Left renal cortex interstitium (tissue), 4 donors: ENCODE measurements around the gene RNASET2. TPM values are rescaled to one million over a fixed set of nuclear protein-coding genes. Genes with fewer than 3 reads are reported as not detected.

ENCODE experiments used
- DNase-seq, 4 donors: peaks; one replicate each; pipeline ENCODE4 v3.0.0-alpha.2; 2013; ENCODE audit warnings: low read depth in 4 of 4, low spot score in 2 of 4, missing footprints in 1 of 4
- polyA plus RNA-seq, 4 donors: library from polyadenylated mRNA; unstranded; fragments of 120-200 nt; gene quantifications; one replicate each; pipeline ENCODE4 v1.2.1, GENCODE V29; 2013; ENCODE audit not compliant: insufficient read length in 4 of 4

The RNASET2 gene
- polyA plus RNA-seq = 10 to 100 TPM; 48.5 to 64.9 (median 60.4) TPM

GRCh38 chr6:166956444-166957086, at the start of gene RNASET2:
Gene RNASET2, minus strand, starts transcription at chr6:166956550. Its CDS starts 368 bp downstream, at chr6:166956182.
- DNase-seq = peak; percentile 71 to 86 (median 80)

DNA sequence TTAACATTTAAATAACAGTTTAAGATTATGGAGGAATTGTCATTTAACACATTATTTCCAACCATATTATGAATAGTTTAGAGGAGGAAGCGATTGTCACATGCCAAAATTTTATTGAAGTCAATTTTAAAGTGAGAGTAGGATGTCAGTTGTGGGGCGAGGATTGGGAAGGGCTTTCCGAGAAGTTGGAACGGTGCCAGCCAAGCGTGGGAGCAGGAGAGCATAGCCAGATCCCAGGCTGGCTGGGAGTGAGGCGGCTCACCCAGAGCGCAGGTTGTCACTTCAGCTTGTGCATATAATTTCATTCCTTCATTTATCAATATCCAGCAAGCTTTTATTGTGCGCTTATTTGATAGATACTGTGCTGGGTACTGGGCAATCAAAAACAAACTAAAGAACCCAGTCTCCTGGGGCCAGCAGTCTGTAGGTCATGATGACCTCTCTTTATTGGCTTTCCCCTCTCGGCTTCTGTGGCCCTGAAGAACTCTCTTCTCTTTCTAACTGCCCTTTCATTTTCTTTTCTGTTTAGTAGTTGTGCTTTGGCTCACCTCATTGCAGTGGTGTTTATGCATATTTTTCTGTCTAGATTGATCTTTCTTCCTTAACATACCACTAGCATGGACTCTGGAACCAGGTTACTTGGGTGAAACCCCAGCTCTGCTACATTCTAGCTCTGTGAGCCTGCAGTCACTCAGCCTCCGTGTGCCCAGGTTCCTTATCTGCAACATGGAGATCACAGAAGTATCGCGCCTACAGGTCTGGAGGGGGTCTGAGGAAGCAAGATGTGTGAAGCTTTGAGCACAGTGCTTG, 49.2 kb upstream of the RNASET2 start:
- no peak for DNase-seq

DNA sequence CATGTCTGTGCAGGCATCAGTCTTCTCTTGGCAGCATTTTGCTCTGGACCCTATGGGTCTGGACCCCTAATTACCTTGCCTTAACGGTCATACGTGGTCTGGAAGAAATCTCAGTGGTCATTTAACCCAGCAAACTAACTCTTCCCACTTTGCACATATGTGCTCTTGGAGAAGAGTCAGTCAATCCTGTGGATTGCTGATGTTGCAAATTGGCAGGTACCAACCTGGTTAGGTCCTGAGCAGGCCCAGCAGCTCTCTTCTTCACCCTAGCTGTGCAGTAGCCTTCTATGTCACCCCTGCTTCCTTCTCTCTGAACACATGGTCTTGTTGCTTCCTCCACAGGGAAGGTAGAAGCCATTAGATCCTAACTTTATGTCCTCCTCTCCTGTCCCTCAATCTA, 44.4 kb upstream of the RNASET2 start:
- no peak for DNase-seq

DNA sequence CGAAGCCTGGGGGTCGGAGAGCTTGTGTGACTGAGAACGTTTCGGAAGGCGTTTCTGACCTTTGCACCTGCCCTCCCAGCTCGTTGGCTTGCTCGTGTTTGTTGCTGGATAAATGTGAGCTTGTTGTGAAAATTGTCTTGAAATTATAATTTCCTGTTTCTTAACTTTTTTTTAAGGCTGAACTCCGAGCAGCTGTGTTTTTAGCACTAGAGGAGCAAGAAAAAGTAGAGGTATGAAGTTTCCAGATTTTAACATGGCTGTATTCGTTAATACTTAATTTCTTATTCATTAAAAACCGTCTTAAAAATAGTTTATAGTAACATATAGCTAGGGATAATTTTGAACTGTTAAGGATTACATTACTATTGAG, 43.5 kb upstream of the RNASET2 start:
- no peak for DNase-seq

DNA sequence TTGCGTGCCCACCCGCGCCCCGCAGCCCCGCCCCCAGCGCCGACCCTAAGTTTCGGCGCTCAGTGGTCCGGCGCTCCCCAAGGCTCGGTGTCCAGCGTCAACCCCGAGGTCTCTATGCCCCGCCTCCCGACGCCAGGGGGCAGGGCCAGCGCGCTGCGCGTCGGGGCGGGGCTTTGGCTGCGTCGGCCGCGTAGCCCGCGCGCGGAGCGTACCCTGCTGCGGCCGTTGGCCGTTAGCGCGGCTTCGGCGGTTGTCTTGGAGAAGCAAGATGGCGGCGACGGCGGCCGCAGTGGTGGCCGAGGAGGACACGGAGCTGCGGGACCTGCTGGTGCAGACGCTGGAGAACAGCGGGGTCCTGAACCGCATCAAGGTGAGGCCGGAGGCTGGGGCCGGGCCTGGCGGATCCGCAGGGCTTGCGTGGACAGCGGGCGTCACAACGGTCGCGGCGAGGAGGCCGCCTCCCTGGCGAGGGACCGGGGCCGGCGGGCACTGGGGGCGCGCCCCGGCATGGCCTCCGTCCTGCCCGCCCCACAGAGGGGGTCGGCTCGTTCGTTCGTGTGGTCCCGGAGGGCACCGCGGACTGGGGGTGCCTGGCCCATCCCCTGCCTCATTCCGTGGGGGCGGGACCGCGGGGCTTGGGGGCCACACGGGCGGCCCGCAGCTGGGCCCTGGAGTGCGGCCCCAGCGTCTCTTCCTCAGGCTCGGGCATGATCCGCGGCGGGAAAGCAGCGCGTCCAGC, 43.0 kb upstream of the RNASET2 start, which contains the start of gene CEP43:
CEP43 (plus strand) TSS at position 253 of the 739 bp plus-strand sequence; CDS start at position 269, 16 bp downstream.
- peak; percentile 87 to 93 (median 91) for DNase-seq

DNA sequence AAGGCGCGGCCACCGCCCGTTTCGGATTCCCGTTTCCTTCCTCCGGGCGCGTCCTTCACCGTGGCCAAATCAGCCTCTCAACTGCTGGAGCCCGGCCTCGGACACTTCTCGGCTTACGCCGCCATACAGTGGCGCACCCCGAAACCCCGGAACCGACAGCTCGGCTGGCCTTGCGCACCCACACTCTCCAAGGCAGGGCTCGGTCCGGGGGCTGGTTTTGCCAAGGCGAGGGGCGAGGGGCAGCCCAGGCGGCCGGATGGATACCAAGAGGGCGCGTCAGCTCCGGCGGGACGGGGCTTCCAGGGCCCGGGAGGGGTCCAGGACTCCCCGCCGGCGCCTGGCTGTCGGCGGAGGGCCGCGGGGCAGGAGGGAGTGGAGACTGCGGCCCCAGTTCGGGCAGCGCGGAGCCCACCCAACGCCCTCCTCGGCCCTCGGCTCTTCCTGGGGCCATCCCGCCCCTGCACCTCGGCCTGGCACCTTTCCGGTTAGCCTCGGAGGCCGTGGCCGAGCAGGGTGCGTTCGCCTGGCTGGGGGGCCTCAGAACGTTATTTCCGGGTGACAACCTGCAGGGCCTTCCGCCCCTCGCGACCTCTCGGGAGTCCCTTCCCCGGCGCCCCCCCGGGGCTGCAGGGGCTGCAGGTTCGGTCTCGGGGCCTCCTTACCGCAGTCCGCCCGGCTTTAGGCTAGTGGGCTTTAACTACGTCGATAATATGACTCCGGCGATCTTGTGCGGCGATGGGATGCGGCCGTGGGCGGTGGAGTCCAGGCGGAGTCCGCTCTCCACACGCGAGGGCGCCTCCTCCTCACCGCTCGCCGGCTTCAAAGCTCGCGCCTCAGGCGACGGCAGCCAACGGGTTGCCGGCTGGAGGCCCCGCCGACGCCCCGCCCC, 42.1 kb upstream of the RNASET2 start:
- DNase-seq = no peak

DNA sequence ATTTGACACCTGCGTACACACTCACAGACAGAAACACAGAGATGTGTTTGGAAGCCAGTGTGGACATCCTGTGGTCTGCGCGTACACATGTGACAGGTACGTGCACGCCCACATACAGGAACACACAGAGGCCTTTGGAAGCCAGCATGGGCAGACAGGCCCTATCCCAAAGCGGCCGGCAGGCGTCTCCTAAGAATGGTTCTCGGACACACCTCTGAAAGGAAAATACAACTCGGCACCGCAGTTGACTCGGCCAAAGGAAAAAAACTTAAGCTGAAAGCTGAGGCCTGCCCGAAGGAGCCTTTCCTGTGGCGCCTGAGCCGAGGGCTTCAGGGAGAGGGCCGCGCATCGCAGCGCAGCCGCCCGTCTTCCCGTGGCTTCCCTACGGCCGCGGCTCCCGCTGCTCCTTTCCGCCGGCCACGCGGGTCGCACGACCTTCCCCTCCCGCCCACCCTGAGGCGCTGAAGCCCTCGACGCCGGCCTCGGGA, 41.5 kb upstream of the RNASET2 start:
- DNase-seq = peak in 1 of 4 donors; percentile 46

DNA sequence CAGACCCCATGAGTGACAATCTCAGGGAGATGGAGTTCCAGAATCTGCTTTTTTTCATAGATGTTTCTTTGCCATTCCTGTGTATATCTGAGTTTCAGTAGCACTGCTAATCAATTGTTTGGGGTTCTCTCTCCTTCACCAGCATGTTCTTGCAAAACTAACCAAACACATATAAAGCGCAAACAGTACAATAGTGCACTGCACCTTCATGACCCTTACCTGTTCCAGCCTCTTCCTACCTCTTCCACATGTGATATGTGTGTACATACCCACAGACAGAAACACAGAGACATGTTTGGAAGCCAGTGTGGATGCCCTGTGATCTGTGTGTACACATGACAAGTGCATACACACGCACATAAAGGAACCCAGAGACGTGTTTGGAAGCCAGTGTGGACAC, 41.0 kb upstream of the RNASET2 start:
- DNase-seq = no peak

GRCh38 chr6:166996406-166996805, 40.1 kb upstream of the RNASET2 start:
- no peak for DNase-seq

DNA sequence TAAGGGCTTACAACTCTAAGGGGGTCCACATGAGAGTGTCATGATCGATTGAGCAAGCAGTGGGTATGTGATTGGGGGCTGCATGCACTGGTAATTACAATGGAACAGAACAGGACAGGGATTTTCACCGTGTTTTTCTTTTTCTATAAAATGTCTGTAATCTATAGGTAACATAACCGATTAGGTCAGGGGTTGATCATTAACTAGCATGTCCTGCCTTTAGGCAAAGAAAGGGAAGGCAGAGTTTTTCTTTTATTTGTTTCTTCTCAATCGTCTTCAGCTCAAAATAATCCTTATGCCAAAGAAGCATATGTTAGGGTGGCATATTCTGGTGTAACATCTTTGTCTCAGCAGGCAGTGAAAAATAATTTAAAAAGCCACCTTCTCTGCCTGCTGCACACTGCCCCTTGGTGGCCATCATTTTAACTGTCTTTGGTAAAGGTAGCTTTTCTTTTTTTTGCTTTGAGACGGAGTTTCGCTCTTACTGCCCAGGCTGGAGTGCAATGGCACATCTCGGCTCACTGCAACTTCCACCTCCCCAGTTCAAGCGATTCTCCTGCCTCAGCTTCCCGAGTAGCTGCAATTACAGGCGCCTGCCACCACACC, 33.2 kb upstream of the RNASET2 start:
- DNase-seq = no peak

DNA sequence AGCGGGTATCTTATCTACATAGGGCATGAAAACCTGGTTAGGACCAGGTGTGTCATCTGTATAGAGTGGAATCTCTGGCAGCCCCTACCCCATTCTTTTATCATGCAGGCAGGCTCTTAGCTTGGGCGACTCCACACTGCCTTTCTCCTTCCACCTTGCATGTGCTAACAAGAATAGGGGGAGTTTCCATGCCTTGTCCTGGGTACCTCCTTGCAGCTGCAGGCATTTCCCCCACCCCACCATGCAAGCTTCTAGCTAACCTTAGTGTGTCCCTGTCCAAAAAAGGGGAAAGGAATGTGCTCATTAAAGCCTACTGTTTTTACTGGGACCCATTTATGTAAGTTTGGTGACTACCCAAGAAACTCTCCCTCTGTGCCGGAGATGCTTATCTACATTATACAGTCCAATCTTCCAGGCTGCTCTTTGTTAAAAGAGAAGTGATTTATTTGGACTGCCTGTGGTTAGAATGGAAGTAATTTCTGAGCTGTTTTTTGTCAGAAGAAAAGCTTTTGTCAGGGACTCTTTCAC, 32.4 kb upstream of the RNASET2 start:
- no peak for DNase-seq

GRCh38 chr6:166987930-166988329, 31.6 kb upstream of the RNASET2 start:
- DNase-seq = no peak

GRCh38 chr6:166987448-166987847, 31.1 kb upstream of the RNASET2 start:
- DNase-seq = no peak

- no peak for DNase-seq
Observed at GRCh38 chr6:166980738-166981137, 24.4 kb upstream of the RNASET2 start.

DNA sequence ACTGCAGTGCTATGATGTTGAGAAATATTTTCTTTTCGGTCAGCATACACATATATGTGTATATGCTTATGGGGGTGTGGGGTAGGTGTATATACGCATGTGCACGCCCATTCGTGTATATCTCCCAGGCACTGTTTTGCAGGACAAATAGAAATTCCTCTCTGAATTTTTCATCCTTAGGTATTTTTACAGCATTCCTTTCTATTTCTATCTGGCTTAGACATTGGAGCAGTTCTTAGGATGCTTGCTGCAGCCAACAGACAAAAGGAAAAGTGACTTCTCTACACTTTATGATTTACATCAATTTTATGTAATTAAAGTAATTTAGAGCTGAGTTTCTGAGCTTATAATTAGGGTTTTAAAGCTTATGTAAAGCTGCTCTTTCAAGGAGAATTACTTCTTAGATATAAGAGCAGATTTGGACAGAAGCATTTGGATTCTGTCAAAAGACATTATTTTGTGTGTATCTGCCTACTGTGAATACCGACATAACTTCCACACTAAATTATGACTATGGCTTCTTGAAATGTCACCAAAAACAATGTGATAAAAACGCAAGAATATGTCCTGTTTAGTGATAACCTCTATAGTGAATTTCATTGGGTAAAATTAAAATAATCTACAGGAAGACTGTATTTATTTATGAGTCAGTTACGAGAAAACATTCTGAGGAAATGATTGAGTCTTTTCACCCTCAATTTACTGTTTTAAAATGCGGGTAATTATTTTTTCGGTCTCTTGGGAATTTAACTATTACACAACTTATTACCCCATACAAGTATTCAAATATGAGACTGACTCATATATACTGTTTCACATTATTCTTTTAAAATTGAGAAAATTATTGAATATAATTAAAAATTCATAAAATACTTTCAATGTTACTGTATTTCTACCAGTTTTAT, 21.5 kb upstream of the RNASET2 start:
- no peak for DNase-seq

DNA sequence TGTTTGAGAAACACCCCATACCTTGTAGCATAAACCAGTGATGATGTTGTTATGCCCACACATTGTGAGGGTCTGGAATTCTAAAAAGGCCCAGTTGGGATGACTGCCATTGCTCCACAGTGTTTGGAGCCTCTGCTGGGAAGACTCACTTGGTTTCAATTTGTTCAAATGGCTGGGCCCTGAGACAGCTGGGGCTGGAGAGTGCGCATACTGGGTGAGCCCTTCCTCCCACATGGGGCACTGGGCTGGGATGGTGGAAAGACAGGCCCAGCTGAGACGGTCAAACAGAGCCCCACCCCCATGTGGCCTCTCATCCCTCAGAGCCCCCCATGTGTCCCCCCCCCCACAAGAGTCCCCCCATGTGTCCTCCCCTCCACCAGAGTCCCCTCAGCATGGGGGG, 20.3 kb upstream of the RNASET2 start:
- DNase-seq = no peak

- DNase-seq = no peak
Observed at GRCh38 chr6:166972101-166972500, 15.8 kb upstream of the RNASET2 start.

DNA sequence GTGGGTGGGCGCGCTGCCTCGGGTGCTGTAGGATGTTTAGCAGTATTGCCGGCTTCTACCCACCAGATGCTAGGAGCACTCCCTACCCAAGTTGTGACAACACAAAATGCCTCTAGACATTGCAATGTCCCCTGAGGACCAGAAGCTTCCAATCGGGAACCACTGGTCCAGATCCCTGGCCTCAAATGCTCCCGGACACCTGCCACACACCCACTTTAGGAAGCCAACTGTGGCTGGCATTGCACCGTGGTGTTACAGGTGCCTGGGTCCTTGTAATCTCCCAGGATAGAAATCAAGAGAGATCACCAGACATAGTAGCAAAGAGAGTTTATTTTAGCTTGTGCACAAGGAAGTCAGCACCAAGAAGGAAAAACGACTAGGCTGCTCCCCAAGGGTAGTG, 14.9 kb upstream of the RNASET2 start:
- DNase-seq = no peak
